ENCODE data around the gene TRIOBP. TPM values are rescaled to one million over a fixed set of nuclear protein-coding genes. Genes with fewer than 3 reads are reported as not detected.

The TRIOBP gene
- total and polyA plus RNA-seq, 2 of the 4 experiments (the other 2 are of a cell fraction) = 46.4 to 69.8 TPM

- Histone ChIP-seq H2BK20ac (ENCODE audit: low read depth, low read length) (no peak within 1 kb of the TSS), H2BK5ac (ENCODE audit: low read depth, low read length, poor library complexity, severe bottlenecking) (no peak within 1 kb of the TSS), H2AFZ (replicated peaks; ENCODE audit: low read length, poor library complexity) (no peak within 1 kb of the TSS), H2BK120ac (ENCODE audit: low read depth, low read length) (no peak within 1 kb of the TSS), H2AK9ac (replicated peaks; ENCODE audit: low read depth, low read length, poor library complexity) (no peak within 1 kb of the TSS), H3K36me3 (ENCODE audit: control insufficient read depth, insufficient read depth, low read length) (no peaks in the 10 kb centered on the region), H3K27me3 (ENCODE audit: control insufficient read depth, insufficient read depth, low read length) (peaks cover 30% of the 10 kb centered on the region), H3K4me2 (ENCODE audit: low read depth, low read length) (no peak within 1 kb of the TSS), H3K14ac (replicated peaks; ENCODE audit: low read depth, low read length) (no peak within 1 kb of the TSS), H2BK15ac (ENCODE audit: low read depth, low read length) (no peak within 1 kb of the TSS), H3K27ac (ENCODE audit: insufficient read depth, low read length) (no peak within 1 kb of the TSS), H4K91ac (ENCODE audit: insufficient read depth, low read depth, low read length) (no peak within 1 kb of the TSS), H3K9ac (ENCODE audit: low read depth, low read length) (no peak within 1 kb of the TSS), H3K4ac (ENCODE audit: low read depth, low read length) (no peak within 1 kb of the TSS), H3K4me3 (ENCODE audit: insufficient read depth, low read depth, low read length) (no peak within 1 kb of the TSS), H3K23ac (ENCODE audit: low read depth, low read length) (0 out of 2 replicates have a peak within 1 kb of the TSS, but pooled peaks have one; percentile 42), H3K4me1 (ENCODE audit: control insufficient read depth, insufficient read depth, low read length) (peaks cover 6% of the 10 kb centered on the region), H3K79me1 (ENCODE audit: low read depth in 1 of 2, low read length in 2 of 2) (no peaks in the 10 kb centered on the region), H3K9me3 (ENCODE audit: control insufficient read depth, insufficient read depth, low read length) (no peaks in the 10 kb centered on the region), H4K8ac (ENCODE audit: low read depth in 2 of 2, low read length in 2 of 2) (no peak within 1 kb of the TSS), H4K5ac (ENCODE audit: low read depth, low read length) (no peak within 1 kb of the TSS), H3K56ac (ENCODE audit: extremely low read depth, insufficient read depth, low read length) (no peak within 1 kb of the TSS), H3K9me1 (ENCODE audit: insufficient read depth, low read length) (no peaks in the 10 kb centered on the region), H3K18ac (ENCODE audit: low read depth, low read length) (no peak within 1 kb of the TSS), H2AK5ac (ENCODE audit: low read depth, low read length) (no peak within 1 kb of the TSS), H4K20me1 (ENCODE audit: insufficient read depth, low read length) (no peaks in the 10 kb centered on the region)
- DNase-seq = no peak
- WGBS, 2 experiments (ENCODE audit: extremely low coverage in 2 of 2, insufficient read length in 1 of 2) = 64% methylated on average over 7 of the region's 21 CpGs; no CpG with 5 or more reads in 1 of the 2 experiments
- in situ Hi-C loops (cut with MboI; ENCODE audit: low sequenced_read_pairs) = no loop called here
- intact Hi-C loops (cut with micrococcal nuclease) = no loop called here
- dilution Hi-C loops (cut with HindIII; ENCODE audit: low sequenced_read_pairs, unreplicated experiment) = no loop called here
- ATAC-seq (ENCODE audit: low read depth) = no peak
- no TSS peak for BruUV-seq (replicated peaks)
- ChIA-PET CTCF (no interaction called here), POLR2A (ENCODE audit: unreplicated experiment) (no interaction called here)
- TF ChIP-seq RAD21 (IDR thresholded peaks at IDR 0.05; ENCODE audit: low read length) (no peak), MAFK (IDR thresholded peaks at IDR 0.05; ENCODE audit: low read depth, low read length) (no peak), CHD1 (IDR thresholded peaks at IDR 0.05; ENCODE audit: low read depth, low read length) (no peak), MAZ (IDR thresholded peaks at IDR 0.05; ENCODE audit: borderline replicate concordance, low read depth, low read length) (no peak), SMC3 (IDR thresholded peaks at IDR 0.05; ENCODE audit: low read depth, low read length) (no peak), NFE2L2 (IDR thresholded peaks at IDR 0.05; ENCODE audit: low read depth, low read length) (no peak), POLR2A (IDR thresholded peaks at IDR 0.05; ENCODE audit: low read depth, low read length) (no peak), ELK1 (IDR thresholded peaks at IDR 0.05; ENCODE audit: borderline replicate concordance, low read depth, low read length) (no peak), FOS (IDR thresholded peaks at IDR 0.05; ENCODE audit: low read depth, low read length) (no peak), RFX5 (IDR thresholded peaks at IDR 0.05; ENCODE audit: low read depth, low read length) (no peak), MXI1 (IDR thresholded peaks at IDR 0.05; ENCODE audit: borderline replicate concordance, low read depth, low read length) (no peak), USF2 (IDR thresholded peaks at IDR 0.05; ENCODE audit: low read depth, low read length) (no peak), BHLHE40 (IDR thresholded peaks at IDR 0.05; ENCODE audit: low read depth, low read length) (no peak), CEBPB (IDR thresholded peaks at IDR 0.05; ENCODE audit: low read depth, low read length) (no peak), RCOR1 (IDR thresholded peaks at IDR 0.05; ENCODE audit: insufficient replicate concordance, low read length) (no peak)
Measured at GRCh38 chr22:37823134-37823985, 126.5 kb downstream of the TRIOBP start, which contains the start of gene GALR3. TSS of gene GALR3 (plus strand) at chr22:37823382. CDS start at chr22:37823407, 25 bp downstream.

All from IMR-90 (cell line).